ENCODE measurements around the gene WDR4. TPM values are rescaled to one million over a fixed set of nuclear protein-coding genes. Genes with fewer than 3 reads are reported as not detected.
"Not testable (repeated sequence)": the region's sequence is repeated elsewhere in the genome, so short reads cannot be mapped to it uniquely, and the experiment has no call there.

The WDR4 gene
- total RNA-seq, 1 experiment from 2014 or later, result 17.6 TPM

GRCh38 chr21:42878678-42878992 lies 704 bp downstream of the WDR4 start:
- ChIA-PET CTCF (no interaction called here), POLR2A (ENCODE audit: unreplicated experiment) (no interaction called here)
- Histone ChIP-seq H3K9me2 (ENCODE audit: insufficient read depth) (no peaks in the 10 kb centered on the region), H3K79me2 (ENCODE audit: low read depth) (peaks cover 31% of the 10 kb centered on the region), H3K4me3 (peak overlapping the region; percentile 61), H3K4me2 (peak overlapping the region; percentile 96), H3K27me3 (ENCODE audit: insufficient read depth, low read depth) (no peaks in the 10 kb centered on the region), H3K9me3 (ENCODE audit: insufficient read depth, low read depth) (no peaks in the 10 kb centered on the region), H2AFZ (peak overlapping the region; percentile 87), H4K20me1 (ENCODE audit: insufficient read depth) (no peaks in the 10 kb centered on the region), H3K36me3 (ENCODE audit: low read depth) (peaks cover 5% of the 10 kb centered on the region; the same call in 1 of the 2 replicates), H3F3A (ENCODE audit: insufficient read depth, low read depth) (peaks cover 11% of the 10 kb centered on the region; the same call in 1 of the 2 replicates), H3K27ac (peak overlapping the region; percentile 75), H3K4me1 (replicated peaks; ENCODE audit: insufficient read depth) (peaks cover 6% of the 10 kb centered on the region; the same call in 1 of the 2 replicates)
- TF ChIP-seq, protein P1, sequence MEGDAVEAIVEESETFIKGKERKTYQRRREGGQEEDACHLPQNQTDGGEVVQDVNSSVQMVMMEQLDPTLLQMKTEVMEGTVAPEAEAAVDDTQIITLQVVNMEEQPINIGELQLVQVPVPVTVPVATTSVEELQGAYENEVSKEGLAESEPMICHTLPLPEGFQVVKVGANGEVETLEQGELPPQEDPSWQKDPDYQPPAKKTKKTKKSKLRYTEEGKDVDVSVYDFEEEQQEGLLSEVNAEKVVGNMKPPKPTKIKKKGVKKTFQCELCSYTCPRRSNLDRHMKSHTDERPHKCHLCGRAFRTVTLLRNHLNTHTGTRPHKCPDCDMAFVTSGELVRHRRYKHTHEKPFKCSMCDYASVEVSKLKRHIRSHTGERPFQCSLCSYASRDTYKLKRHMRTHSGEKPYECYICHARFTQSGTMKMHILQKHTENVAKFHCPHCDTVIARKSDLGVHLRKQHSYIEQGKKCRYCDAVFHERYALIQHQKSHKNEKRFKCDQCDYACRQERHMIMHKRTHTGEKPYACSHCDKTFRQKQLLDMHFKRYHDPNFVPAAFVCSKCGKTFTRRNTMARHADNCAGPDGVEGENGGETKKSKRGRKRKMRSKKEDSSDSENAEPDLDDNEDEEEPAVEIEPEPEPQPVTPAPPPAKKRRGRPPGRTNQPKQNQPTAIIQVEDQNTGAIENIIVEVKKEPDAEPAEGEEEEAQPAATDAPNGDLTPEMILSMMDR (conservative IDR thresholded peaks at IDR 0.05), result no peak
- TF ChIP-seq EZH2 (IDR thresholded peaks at IDR 0.05; ENCODE audit: low read depth), result no peak
- intact Hi-C loops (cut with micrococcal nuclease; ENCODE audit: unreplicated experiment), result loop anchor here (2.0 kb wide), 1 partner anchor 14 kb away; the partner anchor contains the start of gene NDUFV3
- no peak for DNase-seq
- no TSS peak for BruUV-seq (replicated peaks)

- H3K27me3 ChIP-seq (ENCODE audit: insufficient read depth, low read depth); H4K20me1 ChIP-seq (ENCODE audit: insufficient read depth); intact Hi-C loops (cut with micrococcal nuclease; ENCODE audit: unreplicated experiment); H3K27ac ChIP-seq; H3K9me2 ChIP-seq (ENCODE audit: insufficient read depth); H3K4me3 ChIP-seq; POLR2A ChIA-PET (ENCODE audit: unreplicated experiment); H2AFZ ChIP-seq; H3K4me1 ChIP-seq (replicated peaks; ENCODE audit: insufficient read depth); H3K9me3 ChIP-seq (ENCODE audit: insufficient read depth, low read depth); H3K4me2 ChIP-seq; BruUV-seq (replicated peaks); CTCF ChIA-PET; DNase-seq; H3K36me3 ChIP-seq (ENCODE audit: low read depth): not testable (repeated sequence)
- Histone ChIP-seq H3K79me2 (ENCODE audit: low read depth) (peaks cover 31% of the 10 kb centered on the region), H3F3A (ENCODE audit: insufficient read depth, low read depth) (peaks cover 11% of the 10 kb centered on the region; the same call in 1 of the 2 replicates)
Measured at GRCh38 chr21:42875811-42876210, 3.5 kb downstream of the WDR4 start.

- Histone ChIP-seq H3K27ac (no peak overlapping the region), H3K27me3 (ENCODE audit: insufficient read depth, low read depth) (no peaks in the 10 kb centered on the region), H3K79me2 (ENCODE audit: low read depth) (peaks cover 27% of the 10 kb centered on the region), H2AFZ (no peak overlapping the region), H3K9me2 (ENCODE audit: insufficient read depth) (no peaks in the 10 kb centered on the region), H3K4me3 (no peak overlapping the region), H4K20me1 (ENCODE audit: insufficient read depth) (no peaks in the 10 kb centered on the region), H3K4me1 (replicated peaks; ENCODE audit: insufficient read depth) (peaks cover 6% of the 10 kb centered on the region; the same call in 1 of the 2 replicates), H3K9me3 (ENCODE audit: insufficient read depth, low read depth) (no peaks in the 10 kb centered on the region), H3K4me2 (no peak overlapping the region), H3K36me3 (ENCODE audit: low read depth) (peaks cover 9% of the 10 kb centered on the region; the same call in 1 of the 2 replicates), H3F3A (ENCODE audit: insufficient read depth, low read depth) (peaks cover 1% of the 10 kb centered on the region; the same call in 1 of the 2 replicates)
- no peak for DNase-seq
- ChIA-PET CTCF (no interaction called here), POLR2A (ENCODE audit: unreplicated experiment) (no interaction called here)
- no TSS peak for BruUV-seq (replicated peaks)
- intact Hi-C loops (cut with micrococcal nuclease; ENCODE audit: unreplicated experiment), result no loop called here
- TF ChIP-seq EZH2 (IDR thresholded peaks at IDR 0.05; ENCODE audit: low read depth), result no peak
- TF ChIP-seq, protein P1 (conservative IDR thresholded peaks at IDR 0.05), result no peak
Measured at GRCh38 chr21:42873096-42873495, 6.2 kb downstream of the WDR4 start.

GRCh38 chr21:42868196-42868595 lies 11.1 kb downstream of the WDR4 start:
- peaks cover 15% of the 10 kb centered on the region for H4K20me1 ChIP-seq (ENCODE audit: insufficient read depth)
- DNase-seq, result no peak
- H3K4me3 ChIP-seq, result no peak overlapping the region
- H3K27ac ChIP-seq, result no peak overlapping the region
- no TSS peak for BruUV-seq (replicated peaks)
- H3K79me2 ChIP-seq (ENCODE audit: low read depth), result peaks cover 21% of the 10 kb centered on the region; the same call in 1 of the 2 replicates
- H3K4me2 ChIP-seq, result no peak overlapping the region
- no peak overlapping the region for H2AFZ ChIP-seq
- H3K4me1 ChIP-seq (replicated peaks; ENCODE audit: insufficient read depth), result no peaks in the 10 kb centered on the region
- H3F3A ChIP-seq (ENCODE audit: insufficient read depth, low read depth), result no peaks in the 10 kb centered on the region
- intact Hi-C loops (cut with micrococcal nuclease; ENCODE audit: unreplicated experiment), result no loop called here
- no peaks in the 10 kb centered on the region for H3K9me2 ChIP-seq (ENCODE audit: insufficient read depth)
- TF ChIP-seq, protein P1 (conservative IDR thresholded peaks at IDR 0.05), result no peak
- no peak for TF ChIP-seq EZH2 (IDR thresholded peaks at IDR 0.05; ENCODE audit: low read depth)
- H3K27me3 ChIP-seq (ENCODE audit: insufficient read depth, low read depth), result no peaks in the 10 kb centered on the region
- H3K9me3 ChIP-seq (ENCODE audit: insufficient read depth, low read depth), result no peaks in the 10 kb centered on the region
- ChIA-PET POLR2A (ENCODE audit: unreplicated experiment) (no interaction called here), CTCF (no interaction called here)
- peaks cover 4% of the 10 kb centered on the region; the same call in 1 of the 2 replicates for H3K36me3 ChIP-seq (ENCODE audit: low read depth)
